HepG2 (cell line): ENCODE data around the gene GOLT1A. TPM values are rescaled to one million over a fixed set of nuclear protein-coding genes. Genes with fewer than 3 reads are reported as not detected.

Source experiments
- BCL6 ChIP-seq: IDR thresholded peaks from 2 replicates; pipeline ENCODE4 v1.6.1; 2016; ENCODE audit warnings: missing genetic modification reagents, missing compliant biosample characterization
- GPN1 ChIP-seq: sonication (generic); formaldehyde crosslinking; IDR thresholded peaks from 2 replicates; pipeline ENCODE4 v1.5.1; 2020; ENCODE audit warnings: missing genetic modification reagents, borderline replicate concordance
- HMGA1 ChIP-seq: sonication (generic); formaldehyde crosslinking; conservative IDR thresholded peaks from 2 replicates; pipeline ENCODE4 v1.4.0; 2020; ENCODE audit warnings: missing genetic modification reagents
- HOXA7 ChIP-seq: sonication (generic); formaldehyde crosslinking; IDR thresholded peaks from 2 replicates; pipeline ENCODE4 v1.8.1; 2022; ENCODE audit warnings: mild to moderate bottlenecking, missing genetic modification reagents, moderate library complexity
- MED13 ChIP-seq: sonication (generic); formaldehyde crosslinking; IDR thresholded peaks from 2 replicates; pipeline ENCODE4 v1.5.0; 2020; ENCODE audit warnings: missing genetic modification reagents
- MNT ChIP-seq: fragments of 450-650 bp; IDR thresholded peaks from 2 replicates; pipeline ENCODE4 v1.6.1; 2016
- MTERF4 ChIP-seq: sonication (generic); formaldehyde crosslinking; IDR thresholded peaks from 2 replicates; pipeline ENCODE4 v1.8.0; 2023; ENCODE audit warnings: mild to moderate bottlenecking, missing genetic modification reagents
- NFATC3 ChIP-seq: sonication (generic); formaldehyde crosslinking; IDR thresholded peaks from 2 replicates; pipeline ENCODE4 v1.5.1; 2020; ENCODE audit warnings: mild to moderate bottlenecking, missing genetic modification reagents
- NFE2 ChIP-seq: sonication (generic); formaldehyde crosslinking; IDR thresholded peaks from 2 replicates; pipeline ENCODE4 v1.4.0; 2020; ENCODE audit warnings: missing genetic modification reagents
- NFYB ChIP-seq: sonication (generic); formaldehyde crosslinking; IDR thresholded peaks from 2 replicates; pipeline ENCODE4 v1.4.0; 2020; ENCODE audit warnings: missing genetic modification reagents
- NR2C2 ChIP-seq: sonication (generic); formaldehyde crosslinking; IDR thresholded peaks from 2 replicates; pipeline ENCODE4 v1.4.0; 2020; ENCODE audit warnings: missing genetic modification reagents, mild to moderate bottlenecking, moderate library complexity, borderline replicate concordance
- PLRG1 ChIP-seq: fragments of 450-650 bp; conservative IDR thresholded peaks from 2 replicates; pipeline ENCODE4 v1.6.1; 2016
- SNAPC4 ChIP-seq: sonication (generic); formaldehyde crosslinking; IDR thresholded peaks from 2 replicates; pipeline ENCODE4 v1.4.0; 2020; ENCODE audit warnings: mild to moderate bottlenecking, missing genetic modification reagents
- TEAD2 ChIP-seq: sonication (generic); formaldehyde crosslinking; IDR thresholded peaks from 2 replicates; pipeline ENCODE4 v1.9.0; 2021; ENCODE audit warnings: missing genetic modification reagents
- ZBTB20 ChIP-seq: sonication (generic); formaldehyde crosslinking; IDR thresholded peaks from 2 replicates; pipeline ENCODE4 v1.8.1; 2023; ENCODE audit warnings: missing genetic modification reagents, low read depth, mild to moderate bottlenecking, borderline replicate concordance
- ZBTB38 ChIP-seq: sonication (generic); formaldehyde crosslinking; IDR thresholded peaks from 2 replicates; pipeline ENCODE4 v1.5.1; 2020; ENCODE audit warnings: mild to moderate bottlenecking, missing genetic modification reagents
- ZEB1 ChIP-seq: IDR thresholded peaks from 2 replicates; pipeline ENCODE4 v1.6.1; 2012; ENCODE audit warnings: mild to moderate bottlenecking, low read depth, inconsistent platforms; ENCODE audit not compliant: insufficient replicate concordance
- ZNF121 ChIP-seq: sonication (generic); formaldehyde crosslinking; IDR thresholded peaks from 2 replicates; pipeline ENCODE4 v1.5.0; 2020; ENCODE audit warnings: mild to moderate bottlenecking, missing genetic modification reagents
- ZNF232 ChIP-seq: sonication (generic); formaldehyde crosslinking; IDR thresholded peaks from 2 replicates; pipeline ENCODE4 v1.4.0; 2020; ENCODE audit warnings: missing genetic modification reagents, borderline replicate concordance
- ZNF274 ChIP-seq: sonication (generic); formaldehyde crosslinking; IDR thresholded peaks from 2 replicates; pipeline ENCODE4 v1.5.1; 2020; ENCODE audit warnings: mild to moderate bottlenecking, missing genetic modification reagents
- ZNF737 ChIP-seq: sonication (generic); formaldehyde crosslinking; IDR thresholded peaks from 2 replicates; pipeline ENCODE4 v1.5.0; 2020; ENCODE audit warnings: missing genetic modification reagents, mild to moderate bottlenecking, borderline replicate concordance
- polyA plus RNA-seq, 8 experiments: library from polyadenylated mRNA; depleted of rRNA in 3 of 8; stranded (reverse) in 7 of 8; unstranded in 1 of 8; fragments of >200 nt; fragmentation: Illumina TruSeq in 4 of 8; extraction: Trizol in 4 of 8; gene quantifications; 2 replicates each; pipeline versions ENCODE4 v1.2.1 to v1.2.3, GENCODE V29; 2011 to 2016; ENCODE audit warnings: low read depth in 4 of 8, missing spikeins in 1 of 8, mixed read lengths in 1 of 8; ENCODE audit not compliant: insufficient read depth in 1 of 8
- total RNA-seq, 5 experiments: library from RNA; depleted of rRNA; stranded (reverse); fragments of >200 nt; fragmentation: Illumina TruSeq; extraction: Trizol; gene quantifications; 2 replicates each; pipeline ENCODE4 v1.2.3, GENCODE V29; 2016; ENCODE audit warnings: low read depth in 1 of 5
- TF ChIP-seq, protein P1 (sequence below): sonication (generic); formaldehyde crosslinking; IDR thresholded peaks from 2 replicates; pipeline ENCODE4 v1.8.1; 2022; ENCODE audit warnings: mild to moderate bottlenecking, missing genetic modification reagents

GOLT1A gene
- total and polyA plus RNA-seq, 2 of the 13 experiments (the other 11 are each of a cell fraction or from before 2014, with no cell fraction given), result 25.8 to 28.0 TPM

GRCh38 chr1:204190212-204191211, 23.3 kb downstream of the GOLT1A start (continued):
- TF ChIP-seq GPN1 (no peak), NR2C2 (CRISPR knock-in tag) (no peak), ZEB1 (no peak), ZNF232 (CRISPR knock-in tag) (no peak), ZNF737 (CRISPR knock-in tag) (no peak), BCL6 (CRISPR knock-in tag) (no peak), MED13 (CRISPR knock-in tag) (no peak), TEAD2 (CRISPR knock-in tag) (no peak), ZBTB20 (CRISPR knock-in tag) (no peak), ZBTB38 (CRISPR knock-in tag) (no peak), PLRG1 (no peak), ZNF121 (no peak), HOXA7 (CRISPR knock-in tag) (no peak), MNT (no peak), NFYB (CRISPR knock-in tag) (no peak), HMGA1 (no peak), ZNF274 (CRISPR knock-in tag) (no peak), NFE2 (CRISPR knock-in tag) (no peak), SNAPC4 (CRISPR knock-in tag) (no peak), NFATC3 (CRISPR knock-in tag) (no peak), MTERF4 (CRISPR knock-in tag) (no peak)
- TF ChIP-seq, protein P1, sequence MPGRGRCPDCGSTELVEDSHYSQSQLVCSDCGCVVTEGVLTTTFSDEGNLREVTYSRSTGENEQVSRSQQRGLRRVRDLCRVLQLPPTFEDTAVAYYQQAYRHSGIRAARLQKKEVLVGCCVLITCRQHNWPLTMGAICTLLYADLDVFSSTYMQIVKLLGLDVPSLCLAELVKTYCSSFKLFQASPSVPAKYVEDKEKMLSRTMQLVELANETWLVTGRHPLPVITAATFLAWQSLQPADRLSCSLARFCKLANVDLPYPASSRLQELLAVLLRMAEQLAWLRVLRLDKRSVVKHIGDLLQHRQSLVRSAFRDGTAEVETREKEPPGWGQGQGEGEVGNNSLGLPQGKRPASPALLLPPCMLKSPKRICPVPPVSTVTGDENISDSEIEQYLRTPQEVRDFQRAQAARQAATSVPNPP, result no peak
